ENCODE measurements around the gene FRMD1.
"Not testable (repeated sequence)": the region's sequence is repeated elsewhere in the genome, so short reads cannot be mapped to it uniquely, and the experiment has no call there.

The FRMD1 gene

GRCh38 chr6:168093634-168094033, 14.6 kb upstream of the FRMD1 start:
- no peak for DNase-seq

- DNase-seq = no peak
Measured at GRCh38 chr6:168093071-168093505, 14.1 kb upstream of the FRMD1 start.

GRCh38 chr6:168092541-168092940, 13.5 kb upstream of the FRMD1 start:
- DNase-seq = no peak

- no peak for DNase-seq
Measured at GRCh38 chr6:168091381-168092264, 12.6 kb upstream of the FRMD1 start.

DNA sequence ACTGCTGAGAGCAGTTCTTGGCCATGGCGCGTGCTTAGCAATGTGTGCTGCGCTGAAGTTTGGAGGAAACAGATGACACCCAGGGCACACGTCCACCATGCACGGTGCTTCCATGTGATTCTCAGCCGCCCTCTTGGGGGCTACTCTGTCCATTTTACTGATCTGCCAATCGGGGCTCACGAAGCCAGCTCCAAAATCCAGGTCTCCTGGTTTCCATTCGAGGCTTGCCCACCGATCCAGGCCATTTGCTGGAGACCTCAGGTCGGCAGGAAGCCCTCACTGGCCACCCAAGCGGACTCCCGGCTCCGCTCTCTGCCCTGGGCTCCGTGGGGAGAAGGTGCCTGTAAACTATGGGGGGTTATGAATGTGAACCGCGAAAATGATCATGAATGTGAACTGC, 11.7 kb upstream of the FRMD1 start:
- DNase-seq = no peak

DNA sequence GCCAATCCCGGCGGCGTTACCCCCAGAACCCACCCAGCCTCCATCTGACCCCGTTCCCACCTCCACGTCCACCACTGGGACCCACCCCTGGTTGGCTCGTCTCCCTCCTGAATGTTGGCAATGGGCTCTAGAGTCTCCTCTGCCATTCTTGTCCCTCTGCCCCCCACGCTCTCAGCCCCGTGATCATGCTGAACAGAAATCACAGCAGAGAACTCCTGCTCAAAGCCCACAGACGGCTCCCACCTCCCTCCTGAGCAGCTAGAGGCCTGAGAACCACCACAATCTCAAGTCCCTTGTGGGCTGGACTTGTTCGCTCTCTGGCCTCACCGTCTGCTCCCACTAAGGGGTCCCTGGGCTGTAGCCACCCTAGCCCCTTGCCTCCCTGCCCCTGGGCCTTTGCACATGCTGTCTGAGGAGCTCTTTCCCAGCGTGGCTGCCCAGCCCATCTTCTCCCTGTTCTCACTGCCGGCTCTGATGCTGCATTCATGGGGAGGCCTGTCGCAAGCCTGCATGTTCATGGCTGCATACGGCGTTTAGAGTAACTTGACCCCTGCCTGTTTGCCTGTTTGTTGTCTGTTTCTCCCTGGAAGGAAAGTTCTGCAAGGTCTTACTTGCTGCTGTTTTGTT, 11.2 kb upstream of the FRMD1 start:
- no peak for DNase-seq

DNA sequence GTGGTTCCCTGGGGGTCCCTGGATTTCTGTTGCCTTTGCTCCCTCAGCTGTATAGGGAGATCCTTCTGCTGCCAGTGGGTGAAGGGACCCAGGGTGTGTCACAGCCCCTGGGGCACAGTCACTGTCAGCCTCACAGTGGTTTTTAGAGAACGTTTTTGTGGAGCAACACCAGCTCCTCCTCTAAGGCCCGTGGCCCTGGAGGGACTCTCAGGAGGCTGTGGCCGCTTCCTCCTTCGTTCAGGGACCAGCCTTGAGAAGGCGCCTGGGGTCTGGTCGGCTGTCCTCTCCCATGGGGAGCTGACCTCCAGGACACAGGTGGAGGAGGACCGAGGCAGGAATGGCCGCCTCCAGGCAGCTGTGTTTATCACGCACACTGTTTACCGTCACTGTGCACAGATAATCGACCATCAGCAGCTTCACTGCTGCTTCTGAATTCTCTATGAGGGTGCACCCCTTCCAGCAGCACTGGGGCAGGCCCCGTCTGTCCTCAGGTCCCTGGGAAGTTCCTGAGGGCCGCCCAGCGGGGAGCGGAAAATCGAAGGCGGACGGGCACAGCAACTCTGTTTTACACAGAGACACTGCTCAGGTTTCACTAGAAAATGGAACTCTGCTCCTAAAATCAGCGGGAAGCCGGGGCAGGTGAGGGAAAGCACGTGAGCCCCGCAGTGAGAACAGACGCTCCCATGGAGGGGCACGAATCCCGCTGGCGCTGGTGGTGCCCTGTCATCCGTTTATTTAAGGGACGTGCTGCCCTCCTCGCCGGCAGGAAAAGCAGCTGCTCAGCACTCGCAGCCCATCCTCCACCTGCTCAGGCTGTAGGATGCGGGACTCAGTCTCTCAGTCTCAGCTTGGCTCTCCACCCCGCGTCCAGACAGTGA, 10.4 kb upstream of the FRMD1 start:
- DNase-seq = no peak

DNA sequence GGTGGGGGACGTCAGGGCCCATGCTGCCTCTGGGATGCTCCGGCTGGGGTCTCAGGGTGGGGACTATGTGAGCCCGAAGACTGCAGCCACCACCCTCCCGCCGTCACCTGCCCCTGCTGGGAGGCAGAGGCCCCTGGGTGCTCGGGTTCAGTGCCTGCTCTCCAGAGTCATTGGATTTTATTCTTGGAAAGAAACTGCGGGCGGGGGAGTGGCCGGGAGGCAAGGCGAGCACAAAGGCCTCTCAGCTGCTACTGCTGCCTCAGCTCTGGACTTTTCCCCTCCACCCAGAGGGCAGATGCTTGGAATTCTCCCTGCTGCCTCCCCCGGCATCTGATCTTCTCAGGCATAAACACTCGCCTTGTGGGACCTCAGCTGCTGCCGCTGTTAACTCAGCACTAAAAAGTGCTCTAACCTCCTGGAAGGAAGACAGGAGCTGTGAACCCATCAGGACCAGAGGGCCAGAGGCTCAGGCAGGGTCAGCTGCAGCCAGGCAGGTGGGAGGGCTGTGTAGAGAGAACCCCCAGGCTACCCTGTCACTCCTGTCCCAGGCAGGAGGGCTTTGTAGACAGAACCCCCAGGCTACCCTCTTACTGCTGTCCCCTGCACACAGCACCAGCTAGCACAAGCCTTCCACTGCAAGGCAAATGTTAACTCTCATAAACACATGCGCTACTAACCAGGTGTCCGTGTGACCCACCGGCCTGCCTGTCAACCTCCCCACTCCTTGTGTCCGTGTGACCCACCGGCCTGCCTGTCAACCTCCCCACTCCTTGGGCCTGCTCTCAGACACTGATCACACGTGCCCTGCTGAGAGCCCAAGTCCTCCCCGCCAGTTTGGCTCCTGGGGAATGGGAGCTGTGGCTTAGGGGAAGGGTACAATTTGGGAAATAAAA, 9.4 kb upstream of the FRMD1 start:
- no peak for DNase-seq

DNA sequence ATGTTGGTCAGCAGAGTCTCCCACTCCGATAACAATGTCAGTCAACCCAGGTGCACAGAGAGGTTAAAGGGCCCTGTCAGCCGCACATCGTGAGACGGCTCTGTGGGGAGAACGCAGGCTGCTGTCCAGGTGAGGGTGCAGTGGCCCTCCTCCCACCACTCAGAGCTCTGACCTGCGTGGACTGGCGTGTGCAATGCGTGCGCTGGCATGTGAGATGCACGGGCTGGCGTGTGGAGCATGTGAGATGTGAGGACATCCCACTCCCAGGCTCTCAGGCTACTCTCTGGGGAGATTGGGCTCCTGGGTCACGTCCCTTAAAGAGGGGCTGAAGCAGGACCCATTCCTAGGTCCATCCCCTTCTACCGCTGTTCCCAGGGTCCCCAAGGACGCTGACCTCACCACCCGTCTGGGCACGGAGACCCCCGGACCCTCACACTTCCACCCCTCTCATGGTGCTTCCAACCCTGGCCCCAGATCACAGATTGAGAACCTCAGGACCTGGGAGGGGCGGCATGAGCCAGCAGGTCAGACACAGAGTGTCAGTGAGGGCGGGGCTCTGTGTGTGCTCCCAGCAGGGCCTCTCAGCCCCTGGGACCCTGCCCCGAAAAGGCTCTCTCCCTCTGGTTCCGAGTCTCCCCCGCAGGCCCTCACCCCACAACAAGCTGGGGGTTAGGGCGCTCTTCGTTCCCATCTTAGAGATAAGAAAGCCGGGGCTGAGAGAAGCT, 8.6 kb upstream of the FRMD1 start:
- DNase-seq = no peak

- no peak for DNase-seq
Measured at GRCh38 chr6:168086616-168087015, 7.6 kb upstream of the FRMD1 start.

GRCh38 chr6:168086066-168086465, 7.1 kb upstream of the FRMD1 start:
- DNase-seq = no peak

GRCh38 chr6:168084465-168085160, 5.6 kb upstream of the FRMD1 start:
- DNase-seq = no peak

GRCh38 chr6:168083514-168083885, 4.5 kb upstream of the FRMD1 start:
- DNase-seq = no peak

GRCh38 chr6:168082860-168083513, 4.0 kb upstream of the FRMD1 start:
- no peak for DNase-seq

GRCh38 chr6:168081858-168082546, 3.0 kb upstream of the FRMD1 start:
- DNase-seq = no peak

DNA sequence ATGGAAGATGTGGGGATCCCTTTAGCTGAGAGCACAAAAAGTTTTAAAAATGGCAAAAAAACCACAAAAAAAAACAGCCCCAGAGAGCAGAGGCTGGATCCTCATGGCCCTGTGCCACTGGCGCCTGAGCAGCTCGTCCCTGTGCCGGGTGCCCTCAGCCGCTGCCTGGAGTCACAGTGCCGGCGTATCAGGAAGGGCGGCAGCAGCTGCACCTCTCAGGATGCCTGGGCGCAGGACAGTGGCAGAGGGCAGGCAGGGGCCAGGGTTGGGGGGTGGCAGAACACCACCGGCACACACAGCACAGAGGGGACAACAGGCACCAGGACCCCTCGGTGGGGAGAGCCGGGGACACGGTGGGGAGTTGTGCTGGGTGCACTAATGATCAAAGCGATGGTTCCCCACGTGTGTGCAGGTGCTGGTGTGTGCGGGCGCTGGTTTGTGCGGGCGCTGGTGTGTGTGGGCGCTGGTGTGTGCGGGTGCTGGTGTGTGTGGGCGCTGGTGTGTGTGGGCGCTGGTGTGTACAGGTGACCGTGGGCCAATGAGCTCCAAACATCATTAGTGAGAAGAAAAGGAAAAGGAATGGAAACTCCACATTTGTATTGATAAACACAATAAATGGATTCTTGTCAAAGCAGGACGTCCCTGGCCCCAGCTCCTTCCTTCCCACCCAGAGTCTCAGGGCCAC, 1.5 kb upstream of the FRMD1 start:
- no peak for DNase-seq

- no peak for DNase-seq
Measured at GRCh38 chr6:168078175-168078942, 653 bp downstream of the FRMD1 start.

DNA sequence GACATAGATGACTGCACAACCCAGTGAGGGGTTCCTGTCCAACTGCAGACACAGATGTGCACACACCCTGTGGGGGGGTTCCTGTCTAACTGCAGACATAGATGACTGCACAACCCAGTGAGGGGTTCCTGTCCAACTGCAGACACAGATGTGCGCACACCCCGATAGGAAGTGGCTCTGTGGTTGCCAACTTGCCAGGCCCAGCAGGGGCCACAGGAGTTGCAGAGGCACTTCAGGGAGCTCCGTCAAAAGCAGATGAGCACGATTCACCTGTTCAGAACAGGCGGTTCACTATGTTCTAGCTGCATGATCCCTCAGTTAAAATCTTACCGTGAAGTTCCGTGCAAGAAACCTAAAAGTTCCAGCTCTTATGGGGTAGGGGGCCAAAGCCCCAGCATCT, 1.6 kb downstream of the FRMD1 start:
- not testable (repeated sequence) for DNase-seq
